WERI-Rb-1 (cell line): Measurements from ENCODE around the gene WFS1.

Experiments
- DNase-seq: peaks from one replicate; pipeline ENCODE4 v3.0.0-alpha.2; 2020
- H3K27ac ChIP-seq: fragments of 250-450 bp; sonication (Bioruptor Pico); 2 replicates; pipeline ENCODE4 v1.5.1; 2020; ENCODE audit warnings: mild to moderate bottlenecking, moderate library complexity
- H3K27me3 ChIP-seq: fragments of 250-450 bp; sonication (Bioruptor Pico); 2 replicates; pipeline ENCODE4 v1.5.1; 2021; ENCODE audit warnings: mild to moderate bottlenecking, low read depth, moderate library complexity; ENCODE audit not compliant: insufficient read depth, severe bottlenecking
- H3K36me3 ChIP-seq: fragments of 250-450 bp; sonication (Bioruptor Pico); 2 replicates; pipeline ENCODE4 v1.5.1; 2020; ENCODE audit warnings: mild to moderate bottlenecking, moderate library complexity
- H3K4me3 ChIP-seq: 2 replicates; pipeline ENCODE4 v1.5.1; 2011; ENCODE audit warnings: low read depth, mild to moderate bottlenecking, control low read depth, low read length
- H3K9me3 ChIP-seq: fragments of 250-450 bp; sonication (Bioruptor Pico); 2 replicates; pipeline ENCODE4 v1.5.1; 2021; ENCODE audit warnings: mild to moderate bottlenecking, moderate library complexity; ENCODE audit not compliant: severe bottlenecking
- CTCF ChIP-seq: IDR thresholded peaks from 2 replicates; pipeline ENCODE4 v1.5.1; 2011; ENCODE audit warnings: low read depth, mild to moderate bottlenecking, control low read depth, inconsistent platforms, low read length

Gene WFS1

GRCh38 chr4:6224735-6225134, 44.9 kb upstream of the WFS1 start:
- no peak for TF ChIP-seq CTCF
- no peak for DNase-seq
- no peaks in the 10 kb centered on the region for H3K27me3 ChIP-seq
- no peak overlapping the region for H3K4me3 ChIP-seq
- no peak overlapping the region for H3K27ac ChIP-seq
- no peaks in the 10 kb centered on the region for H3K36me3 ChIP-seq
- H3K9me3 ChIP-seq, result peaks cover 8% of the 10 kb centered on the region

GRCh38 chr4:6225469-6225868, 44.2 kb upstream of the WFS1 start:
- Histone ChIP-seq H3K4me3 (no peak overlapping the region), H3K9me3 (peaks cover 8% of the 10 kb centered on the region), H3K36me3 (no peaks in the 10 kb centered on the region), H3K27me3 (no peaks in the 10 kb centered on the region), H3K27ac (no peak overlapping the region)
- no peak for DNase-seq
- TF ChIP-seq CTCF, result no peak

- Histone ChIP-seq H3K36me3 (no peaks in the 10 kb centered on the region), H3K27ac (no peak overlapping the region), H3K27me3 (no peaks in the 10 kb centered on the region), H3K9me3 (peaks cover 8% of the 10 kb centered on the region), H3K4me3 (no peak overlapping the region)
- no peak for DNase-seq
- TF ChIP-seq CTCF, result no peak
These were observed 43.1 kb upstream of the WFS1 start for GRCh38 chr4:6226506-6226905.

- Histone ChIP-seq H3K27ac (no peak overlapping the region), H3K4me3 (no peak overlapping the region), H3K36me3 (no peaks in the 10 kb centered on the region), H3K9me3 (peaks cover 4% of the 10 kb centered on the region), H3K27me3 (no peaks in the 10 kb centered on the region)
- no peak for TF ChIP-seq CTCF
- no peak for DNase-seq
These were observed 42.1 kb upstream of the WFS1 start for GRCh38 chr4:6227412-6228157.

- no peaks in the 10 kb centered on the region for H3K27me3 ChIP-seq
- H3K36me3 ChIP-seq, result no peaks in the 10 kb centered on the region
- no peak overlapping the region for H3K27ac ChIP-seq
- peak; percentile 5 for DNase-seq
- no peak for TF ChIP-seq CTCF
- H3K4me3 ChIP-seq, result no peak overlapping the region
- no peaks in the 10 kb centered on the region for H3K9me3 ChIP-seq
These were observed 41.2 kb upstream of the WFS1 start for GRCh38 chr4:6228158-6229067.
